SK-N-SH (cell line): ENCODE measurements around the gene MEOX1. TPM values are rescaled to one million over a fixed set of nuclear protein-coding genes. Genes with fewer than 3 reads are reported as not detected.

Experiments
- CTCF ChIA-PET: fragments of 300-600, 350-600 bp; formaldehyde crosslinking; extraction: SDS; loops from one replicate; lab custom pipeline; 2021; lab: Yijun Ruan, JAX
- POLR2A ChIA-PET: fragments of 350-600 bp; sonication (Branson Sonifier 250); formaldehyde crosslinking; extraction: SDS; loops from one replicate; lab custom pipeline; 2020; ENCODE audit warnings: antibody characterized with exemption, inconsistent platforms; lab: Yijun Ruan, JAX
- DNase-seq: peaks from one replicate; pipeline ENCODE4 v3.0.0; 2012
- H2AFZ ChIP-seq: fragments of 200-600 bp; sonication (generic); 2 replicates; pipeline ENCODE4 v1.8.1; 2016; ENCODE audit warnings: antibody characterized with exemption, mild to moderate bottlenecking, low read depth
- H3F3A ChIP-seq: fragments of 200-600 bp; sonication (generic); replicated peaks from 2 replicates; pipeline ENCODE3; 2016; ENCODE audit warnings: antibody characterized with exemption, mild to moderate bottlenecking; ENCODE audit not compliant: insufficient read depth
- H3K27ac ChIP-seq, 2 experiments: fragments of 200-500 bp in 1 of 2; fragments of 200-600 bp in 1 of 2; sonication (Bioruptor generic) in 1 of 2; sonication (generic), shearing (Covaris generic) in 1 of 2; 2 replicates each; pipeline versions ENCODE4 v1.5.1 to v1.6.1; 2014 to 2016; ENCODE audit warnings: low read depth in 2 of 2, inconsistent platforms in 1 of 2, low read length in 1 of 2, mild to moderate bottlenecking in 1 of 2, mixed read lengths in 1 of 2
- H3K27me3 ChIP-seq: fragments of 200-600 bp; sonication (generic), shearing (Covaris generic); 2 replicates; pipeline ENCODE4 v1.6.1; 2016; ENCODE audit warnings: mixed run types; ENCODE audit not compliant: insufficient read depth
- H3K36me3 ChIP-seq, 2 experiments: fragments of 200-500 bp in 1 of 2; fragments of 200-600 bp in 1 of 2; sonication (Bioruptor generic) in 1 of 2; sonication (generic) in 1 of 2; replicated peaks in 1 of 2; 2 replicates each; pipeline versions ENCODE3 to v1.5.1; 2014 to 2016; ENCODE audit warnings: low read length in 1 of 2, mild to moderate bottlenecking in 1 of 2; ENCODE audit not compliant: insufficient read depth in 2 of 2, control insufficient read depth in 1 of 2
- H3K4me1 ChIP-seq, 2 experiments: fragments of 200-500 bp in 1 of 2; fragments of 200-600 bp in 1 of 2; sonication (Bioruptor generic) in 1 of 2; sonication (generic), shearing (Covaris generic) in 1 of 2; 2 replicates each; pipeline versions ENCODE4 v1.5.1 to v1.6.1; 2014 to 2016; ENCODE audit warnings: low read depth in 1 of 2, low read length in 1 of 2, mixed run types in 1 of 2; ENCODE audit not compliant: insufficient read depth in 2 of 2, control insufficient read depth in 1 of 2
- H3K4me2 ChIP-seq: fragments of 200-600 bp; sonication (generic), shearing (Covaris generic); 2 replicates; pipeline ENCODE4 v1.6.1; 2017; ENCODE audit warnings: mixed run types
- H3K4me3 ChIP-seq, 2 experiments: fragments of 200-500 bp in 1 of 2; fragments of 200-600 bp in 1 of 2; sonication (Bioruptor generic) in 1 of 2; sonication (generic), shearing (Covaris generic) in 1 of 2; 2 replicates each; pipeline versions ENCODE4 v1.5.1 to v1.8.1; 2014 to 2016; ENCODE audit warnings: low read depth in 2 of 2, inconsistent platforms in 1 of 2, low read length in 1 of 2, mild to moderate bottlenecking in 1 of 2, mixed read lengths in 1 of 2, moderate library complexity in 1 of 2
- H3K79me2 ChIP-seq: fragments of 200-600 bp; sonication (generic); 2 replicates; pipeline ENCODE4 v1.8.1; 2017; ENCODE audit warnings: mild to moderate bottlenecking; ENCODE audit not compliant: insufficient read depth
- H3K9ac ChIP-seq: fragments of 200-600 bp; sonication (generic); 2 replicates; pipeline ENCODE4 v1.6.1; 2017; ENCODE audit warnings: mixed run types
- H3K9me2 ChIP-seq: fragments of 200-600 bp; sonication (generic); 2 replicates; pipeline ENCODE4 v1.6.1; 2017; ENCODE audit warnings: mixed run types
- H3K9me3 ChIP-seq: fragments of 200-600 bp; sonication (generic); 2 replicates; pipeline ENCODE4 v1.6.1; 2017; ENCODE audit warnings: mixed run types, mild to moderate bottlenecking, moderate library complexity
- H4K20me1 ChIP-seq: fragments of 200-600 bp; sonication (generic); 2 replicates; pipeline ENCODE4 v1.6.1; 2017; ENCODE audit warnings: mild to moderate bottlenecking, mixed run types; ENCODE audit not compliant: insufficient read depth
- ELF1 ChIP-seq: IDR thresholded peaks from 2 replicates; pipeline ENCODE4 v1.4.0; 2012
- EP300 ChIP-seq, 2 experiments: IDR thresholded peaks; 2 replicates each; pipeline versions ENCODE4 v1.4.0 to v1.6.1; 2012; ENCODE audit warnings: borderline replicate concordance in 1 of 2, low read depth in 1 of 2, low read length in 1 of 2
- EZH2phosphoT487 ChIP-seq: fragments of 200-600 bp; sonication (generic); IDR thresholded peaks from 2 replicates; pipeline ENCODE4 v1.6.1; 2017; ENCODE audit warnings: low read depth, mixed run types, mild to moderate bottlenecking, antibody characterized with exemption, moderate library complexity, borderline replicate concordance
- FOXJ3 ChIP-seq: sonication (generic); formaldehyde crosslinking; IDR thresholded peaks from 2 replicates; pipeline ENCODE4 v1.5.1; 2020; ENCODE audit warnings: mild to moderate bottlenecking, missing genetic modification reagents
- JUND ChIP-seq: IDR thresholded peaks from 2 replicates; pipeline ENCODE4 v1.4.0; 2012
- NRF1 ChIP-seq: IDR thresholded peaks from 2 replicates; pipeline ENCODE4 v1.6.1; 2012; ENCODE audit warnings: low read depth, mild to moderate bottlenecking, low read length
- RCOR1 ChIP-seq: fragments of 150-350 bp; IDR thresholded peaks from 2 replicates; pipeline ENCODE4 v1.6.1; 2017; ENCODE audit warnings: antibody characterized with exemption, low read length
- RXRA ChIP-seq: IDR thresholded peaks from 2 replicates; pipeline ENCODE4 v1.4.0; 2012; ENCODE audit warnings: low read depth, mild to moderate bottlenecking, borderline replicate concordance
- SIN3A ChIP-seq: IDR thresholded peaks from 2 replicates; pipeline ENCODE4 v1.6.1; 2012; ENCODE audit warnings: low read depth, mild to moderate bottlenecking, low read length, moderate library complexity, borderline replicate concordance
- TAF1 ChIP-seq: IDR thresholded peaks from 2 replicates; pipeline ENCODE4 v1.6.1; 2012; ENCODE audit warnings: low read depth, mild to moderate bottlenecking, low read length, moderate library complexity, borderline replicate concordance
- TCF12 ChIP-seq: IDR thresholded peaks from 2 replicates; pipeline ENCODE4 v1.4.0; 2012
- WGBS: methylation state at CpG from one replicate; pipeline ENCODE4 v1.1.6; 2017; ENCODE audit warnings: low lambda C conversion rate; 5-methylcytosine and 5-hydroxymethylcytosine counted together
- polyA plus RNA-seq, 3 experiments: library from polyadenylated mRNA; depleted of rRNA; stranded (reverse); fragments of >200 nt; gene quantifications; 2 replicates each; pipeline ENCODE4 v1.2.3, GENCODE V29; 2012
- TF ChIP-seq, protein P1 (sequence below): IDR thresholded peaks from 2 replicates; pipeline ENCODE4; 2012
- TF ChIP-seq, protein P2 (sequence below): fragments of 150-350 bp; IDR thresholded peaks from 2 replicates; pipeline ENCODE4 v1.6.1; 2017; ENCODE audit warnings: antibody characterized with exemption, low read length, low read depth, borderline replicate concordance
- TF ChIP-seq, protein P3 (sequence below): IDR thresholded peaks from 2 replicates; pipeline ENCODE4 v1.6.1; 2012; ENCODE audit warnings: mild to moderate bottlenecking, low read depth, low read length, moderate library complexity
- TF ChIP-seq, protein P4 (sequence below): IDR thresholded peaks from 2 replicates; pipeline ENCODE4 v1.4.0; 2012; ENCODE audit warnings: low read depth, borderline replicate concordance

Gene MEOX1
- polyA plus RNA-seq, 1 of the 3 experiments (the other 2 are of a cell fraction), result 0.05 TPM

DNA sequence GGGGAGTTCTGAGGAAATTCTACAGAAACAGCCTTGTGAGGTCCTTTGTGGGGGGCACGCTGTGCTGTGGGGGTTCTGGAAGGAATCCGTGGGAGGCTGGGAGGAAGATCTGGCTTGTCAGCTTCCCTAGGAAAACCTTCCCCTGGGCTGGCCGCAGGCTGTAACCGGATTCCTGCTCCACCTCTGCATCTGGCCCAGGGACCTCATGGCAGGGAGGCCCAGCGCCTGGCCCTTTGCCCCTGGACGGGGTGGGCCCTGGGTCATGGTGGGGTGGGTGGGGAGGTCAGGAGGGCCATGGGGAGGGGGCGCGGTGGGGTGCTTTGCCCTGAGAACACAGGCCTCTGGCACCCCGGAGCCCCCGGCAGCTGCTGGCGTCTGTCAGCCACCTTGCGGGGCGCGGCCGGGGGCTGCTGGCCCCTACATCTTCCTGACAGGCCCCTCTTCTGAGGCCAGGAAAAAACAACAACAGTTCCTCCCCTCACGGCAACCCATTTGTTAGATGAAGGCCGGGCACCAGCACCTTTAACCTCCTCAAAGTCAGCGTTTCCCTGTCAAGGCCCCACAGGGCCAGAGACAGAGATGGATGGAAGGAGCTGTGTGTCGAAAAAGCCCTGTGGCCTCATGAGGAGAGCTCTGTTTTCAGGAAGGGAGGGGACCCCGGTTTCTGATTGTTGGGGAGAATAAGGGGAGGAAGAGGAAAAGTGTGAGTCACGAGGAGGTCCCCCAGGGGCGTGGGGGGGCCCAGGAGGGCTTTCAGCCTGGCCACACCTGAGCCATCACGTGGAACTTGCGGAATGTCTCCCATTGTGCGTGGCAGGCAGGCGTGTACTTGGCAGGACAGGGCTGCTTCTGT is 3.6 kb upstream of the MEOX1 start (continued):
- TF ChIP-seq, protein P1, sequence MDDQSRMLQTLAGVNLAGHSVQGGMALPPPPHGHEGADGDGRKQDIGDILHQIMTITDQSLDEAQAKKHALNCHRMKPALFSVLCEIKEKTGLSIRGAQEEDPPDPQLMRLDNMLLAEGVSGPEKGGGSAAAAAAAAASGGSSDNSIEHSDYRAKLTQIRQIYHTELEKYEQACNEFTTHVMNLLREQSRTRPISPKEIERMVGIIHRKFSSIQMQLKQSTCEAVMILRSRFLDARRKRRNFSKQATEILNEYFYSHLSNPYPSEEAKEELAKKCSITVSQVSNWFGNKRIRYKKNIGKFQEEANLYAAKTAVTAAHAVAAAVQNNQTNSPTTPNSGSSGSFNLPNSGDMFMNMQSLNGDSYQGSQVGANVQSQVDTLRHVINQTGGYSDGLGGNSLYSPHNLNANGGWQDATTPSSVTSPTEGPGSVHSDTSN, result no peak
- TF ChIP-seq, protein P2, sequence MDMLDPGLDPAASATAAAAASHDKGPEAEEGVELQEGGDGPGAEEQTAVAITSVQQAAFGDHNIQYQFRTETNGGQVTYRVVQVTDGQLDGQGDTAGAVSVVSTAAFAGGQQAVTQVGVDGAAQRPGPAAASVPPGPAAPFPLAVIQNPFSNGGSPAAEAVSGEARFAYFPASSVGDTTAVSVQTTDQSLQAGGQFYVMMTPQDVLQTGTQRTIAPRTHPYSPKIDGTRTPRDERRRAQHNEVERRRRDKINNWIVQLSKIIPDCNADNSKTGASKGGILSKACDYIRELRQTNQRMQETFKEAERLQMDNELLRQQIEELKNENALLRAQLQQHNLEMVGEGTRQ, result no peak
- TF ChIP-seq ELF1 (no peak), TCF12 (no peak), EP300 (IDR thresholded peaks at IDR 0.05; ENCODE audit: borderline replicate concordance in 1 of 2, low read depth in 1 of 2, low read length in 1 of 2) (no peak), RCOR1 (no peak)

DNA sequence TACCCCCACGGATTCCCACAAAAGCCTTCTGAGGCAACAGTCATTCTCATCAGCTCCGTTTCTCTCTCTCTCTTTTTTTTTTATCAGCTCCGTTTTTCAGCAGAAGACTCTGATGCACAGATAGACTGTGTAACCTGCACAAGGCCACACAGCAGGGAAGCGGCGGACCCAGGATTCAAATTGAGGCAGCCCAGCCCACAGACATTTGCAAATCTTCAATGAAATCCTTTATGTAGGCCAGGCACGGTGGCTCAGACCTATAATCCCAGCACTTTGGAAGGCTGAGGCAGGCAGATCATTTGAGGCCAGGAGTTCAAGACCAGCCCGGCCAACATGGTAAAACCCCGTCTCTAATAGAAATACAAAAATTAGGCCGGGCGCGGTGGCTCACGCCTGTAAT is 2.4 kb upstream of the MEOX1 start:
- Histone ChIP-seq H3K36me3 (no peaks in the 10 kb centered on the region), H3K4me1 (peaks cover 0 to 4% of the 10 kb centered on the region in 2 experiments; a peak in 1 of 4 replicates), H3K27ac (no peak overlapping the region), H4K20me1 (no peaks in the 10 kb centered on the region), H3K4me3 (no peak overlapping the region), H3K9ac (no peak overlapping the region), H3F3A (peaks cover 8% of the 10 kb centered on the region), H2AFZ (no peak overlapping the region), H3K9me3 (no peaks in the 10 kb centered on the region), H3K4me2 (no peak overlapping the region), H3K79me2 (no peaks in the 10 kb centered on the region), H3K27me3 (no peaks in the 10 kb centered on the region), H3K9me2 (no peaks in the 10 kb centered on the region)
- no peak for DNase-seq
- TF ChIP-seq NRF1, result no peak
- POLR2A ChIA-PET, result no interaction called here
- WGBS, result 86% methylated on average over 12 of the region's 12 CpGs
- CTCF ChIA-PET, result interaction anchor here (0.9 to 4.3 kb wide), 3 partner anchors 9 to 97 kb away, joined by 3 to 20 read pairs (median 11); no protein-coding TSS in a partner anchor

DNA sequence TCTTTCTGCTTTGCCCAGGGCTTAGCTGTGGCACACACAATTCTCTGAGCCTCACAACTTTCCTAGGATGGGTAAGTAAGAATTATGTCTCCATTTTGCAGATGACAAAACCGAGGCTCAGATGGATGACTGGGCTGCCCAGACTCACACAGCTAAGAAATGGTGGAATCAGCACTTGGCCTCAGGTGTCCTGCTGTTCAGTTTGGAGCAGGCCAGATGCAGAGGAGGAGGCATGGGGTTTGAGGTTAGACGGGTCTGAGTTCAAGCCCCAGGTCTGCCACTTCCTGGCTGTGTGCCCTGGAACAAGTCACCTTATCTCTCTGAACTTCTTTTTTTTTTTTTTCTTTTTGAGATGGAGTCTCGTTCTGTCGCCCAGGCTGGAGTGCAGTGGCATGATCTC is 1.7 kb upstream of the MEOX1 start:
- no peaks in the 10 kb centered on the region for H3K27me3 ChIP-seq
- no peak for DNase-seq
- H3K9me2 ChIP-seq, result no peaks in the 10 kb centered on the region
- H3K9ac ChIP-seq, result no peak overlapping the region
- H3K27ac ChIP-seq, result no peak overlapping the region
- WGBS, result 85% methylated on average over 4 of the region's 4 CpGs
- no peaks in the 10 kb centered on the region for H4K20me1 ChIP-seq
- TF ChIP-seq TAF1, result no peak
- no peak for TF ChIP-seq EZH2phosphoT487
- TF ChIP-seq FOXJ3 (CRISPR knock-in tag), result no peak
- TF ChIP-seq EP300 (IDR thresholded peaks at IDR 0.05; ENCODE audit: borderline replicate concordance in 1 of 2, low read depth in 1 of 2, low read length in 1 of 2), result no peak
- TF ChIP-seq SIN3A, result no peak
- TF ChIP-seq, protein P3, sequence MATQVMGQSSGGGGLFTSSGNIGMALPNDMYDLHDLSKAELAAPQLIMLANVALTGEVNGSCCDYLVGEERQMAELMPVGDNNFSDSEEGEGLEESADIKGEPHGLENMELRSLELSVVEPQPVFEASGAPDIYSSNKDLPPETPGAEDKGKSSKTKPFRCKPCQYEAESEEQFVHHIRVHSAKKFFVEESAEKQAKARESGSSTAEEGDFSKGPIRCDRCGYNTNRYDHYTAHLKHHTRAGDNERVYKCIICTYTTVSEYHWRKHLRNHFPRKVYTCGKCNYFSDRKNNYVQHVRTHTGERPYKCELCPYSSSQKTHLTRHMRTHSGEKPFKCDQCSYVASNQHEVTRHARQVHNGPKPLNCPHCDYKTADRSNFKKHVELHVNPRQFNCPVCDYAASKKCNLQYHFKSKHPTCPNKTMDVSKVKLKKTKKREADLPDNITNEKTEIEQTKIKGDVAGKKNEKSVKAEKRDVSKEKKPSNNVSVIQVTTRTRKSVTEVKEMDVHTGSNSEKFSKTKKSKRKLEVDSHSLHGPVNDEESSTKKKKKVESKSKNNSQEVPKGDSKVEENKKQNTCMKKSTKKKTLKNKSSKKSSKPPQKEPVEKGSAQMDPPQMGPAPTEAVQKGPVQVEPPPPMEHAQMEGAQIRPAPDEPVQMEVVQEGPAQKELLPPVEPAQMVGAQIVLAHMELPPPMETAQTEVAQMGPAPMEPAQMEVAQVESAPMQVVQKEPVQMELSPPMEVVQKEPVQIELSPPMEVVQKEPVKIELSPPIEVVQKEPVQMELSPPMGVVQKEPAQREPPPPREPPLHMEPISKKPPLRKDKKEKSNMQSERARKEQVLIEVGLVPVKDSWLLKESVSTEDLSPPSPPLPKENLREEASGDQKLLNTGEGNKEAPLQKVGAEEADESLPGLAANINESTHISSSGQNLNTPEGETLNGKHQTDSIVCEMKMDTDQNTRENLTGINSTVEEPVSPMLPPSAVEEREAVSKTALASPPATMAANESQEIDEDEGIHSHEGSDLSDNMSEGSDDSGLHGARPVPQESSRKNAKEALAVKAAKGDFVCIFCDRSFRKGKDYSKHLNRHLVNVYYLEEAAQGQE, result no peak
- TF ChIP-seq RXRA, result no peak
- TF ChIP-seq, protein P4, sequence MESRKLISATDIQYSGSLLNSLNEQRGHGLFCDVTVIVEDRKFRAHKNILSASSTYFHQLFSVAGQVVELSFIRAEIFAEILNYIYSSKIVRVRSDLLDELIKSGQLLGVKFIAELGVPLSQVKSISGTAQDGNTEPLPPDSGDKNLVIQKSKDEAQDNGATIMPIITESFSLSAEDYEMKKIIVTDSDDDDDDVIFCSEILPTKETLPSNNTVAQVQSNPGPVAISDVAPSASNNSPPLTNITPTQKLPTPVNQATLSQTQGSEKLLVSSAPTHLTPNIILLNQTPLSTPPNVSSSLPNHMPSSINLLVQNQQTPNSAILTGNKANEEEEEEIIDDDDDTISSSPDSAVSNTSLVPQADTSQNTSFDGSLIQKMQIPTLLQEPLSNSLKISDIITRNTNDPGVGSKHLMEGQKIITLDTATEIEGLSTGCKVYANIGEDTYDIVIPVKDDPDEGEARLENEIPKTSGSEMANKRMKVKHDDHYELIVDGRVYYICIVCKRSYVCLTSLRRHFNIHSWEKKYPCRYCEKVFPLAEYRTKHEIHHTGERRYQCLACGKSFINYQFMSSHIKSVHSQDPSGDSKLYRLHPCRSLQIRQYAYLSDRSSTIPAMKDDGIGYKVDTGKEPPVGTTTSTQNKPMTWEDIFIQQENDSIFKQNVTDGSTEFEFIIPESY, result no peak
- no peak for TF ChIP-seq JUND
- H3K4me1 ChIP-seq, result peaks cover 0 to 4% of the 10 kb centered on the region in 2 experiments; a peak in 1 of 4 replicates
- H3K4me3 ChIP-seq, result no peak overlapping the region
- no peaks in the 10 kb centered on the region for H3K36me3 ChIP-seq
- no peaks in the 10 kb centered on the region for H3K9me3 ChIP-seq
- ChIA-PET POLR2A (no interaction called here), CTCF (interaction anchor here (1.5 to 4.3 kb wide), 2 partner anchors 10 to 87 kb away, joined by 11 to 20 read pairs; no protein-coding TSS in a partner anchor)
- no peak overlapping the region for H3K4me2 ChIP-seq
- no peaks in the 10 kb centered on the region for H3K79me2 ChIP-seq
- H2AFZ ChIP-seq, result no peak overlapping the region
- peaks cover 8% of the 10 kb centered on the region for H3F3A ChIP-seq
